Sigmoid colon (tissue), 4 donors: ENCODE results near the gene TFAP2D.

ENCODE experiments used
- POLR2A ChIP-seq, 2 donors: fragments of 450-650 bp; IDR thresholded peaks; one replicate each; pipeline ENCODE4 v1.6.1; 2016; ENCODE audit warnings: antibody characterized with exemption in 2 of 2, mild to moderate bottlenecking in 2 of 2, moderate library complexity in 2 of 2
- POLR2AphosphoS5 ChIP-seq, 4 donors: sonication (generic); formaldehyde crosslinking; IDR thresholded peaks; one replicate each; pipeline ENCODE4 v1.6.1; 2017; ENCODE audit warnings: antibody characterized with exemption in 4 of 4
- TF ChIP-seq, protein P1 (sequence below), 4 experiments: fragments of 450-650 bp in 3 of 4; fragments of 200-600 bp in 1 of 4; IDR thresholded peaks; one replicate each; pipeline ENCODE4 v1.5.1; 2016 to 2019; ENCODE audit warnings: antibody characterized with exemption in 4 of 4, mild to moderate bottlenecking in 3 of 4, moderate library complexity in 2 of 4

GRCh38 chr6:50666089-50666488, 47.2 kb upstream of the TFAP2D start:
- TF ChIP-seq, protein P1, sequence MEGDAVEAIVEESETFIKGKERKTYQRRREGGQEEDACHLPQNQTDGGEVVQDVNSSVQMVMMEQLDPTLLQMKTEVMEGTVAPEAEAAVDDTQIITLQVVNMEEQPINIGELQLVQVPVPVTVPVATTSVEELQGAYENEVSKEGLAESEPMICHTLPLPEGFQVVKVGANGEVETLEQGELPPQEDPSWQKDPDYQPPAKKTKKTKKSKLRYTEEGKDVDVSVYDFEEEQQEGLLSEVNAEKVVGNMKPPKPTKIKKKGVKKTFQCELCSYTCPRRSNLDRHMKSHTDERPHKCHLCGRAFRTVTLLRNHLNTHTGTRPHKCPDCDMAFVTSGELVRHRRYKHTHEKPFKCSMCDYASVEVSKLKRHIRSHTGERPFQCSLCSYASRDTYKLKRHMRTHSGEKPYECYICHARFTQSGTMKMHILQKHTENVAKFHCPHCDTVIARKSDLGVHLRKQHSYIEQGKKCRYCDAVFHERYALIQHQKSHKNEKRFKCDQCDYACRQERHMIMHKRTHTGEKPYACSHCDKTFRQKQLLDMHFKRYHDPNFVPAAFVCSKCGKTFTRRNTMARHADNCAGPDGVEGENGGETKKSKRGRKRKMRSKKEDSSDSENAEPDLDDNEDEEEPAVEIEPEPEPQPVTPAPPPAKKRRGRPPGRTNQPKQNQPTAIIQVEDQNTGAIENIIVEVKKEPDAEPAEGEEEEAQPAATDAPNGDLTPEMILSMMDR (IDR thresholded peaks at IDR 0.05): no peak
- TF ChIP-seq POLR2A (IDR thresholded peaks at IDR 0.05) (no peak), POLR2AphosphoS5 (IDR thresholded peaks at IDR 0.05) (no peak)
